H1 (cell line): ENCODE results near the gene HORMAD2. TPM values are rescaled to one million over a fixed set of nuclear protein-coding genes. Genes with fewer than 3 reads are reported as not detected.

Experiments used
- CTCF ChIA-PET: fragments of 300-600 bp; sonication (Branson Sonifier 250); formaldehyde crosslinking; loops from one replicate; lab custom pipeline; 2021; ENCODE audit not compliant: partially characterized antibody; lab: Charles Lee
- POLR2A ChIA-PET: fragments of 300-600 bp; sonication (Branson Sonifier 250); formaldehyde crosslinking; loops from one replicate; lab custom pipeline; 2021; ENCODE audit warnings: inconsistent platforms; ENCODE audit not compliant: partially characterized antibody; lab: Charles Lee
- DNase-seq, 2 experiments: peaks; one replicate each; pipeline versions ENCODE4 v3.0.0 to v3.0.0-alpha.2; 2010 to 2022; ENCODE audit warnings: low spot score in 2 of 2, low read depth in 1 of 2, mixed read lengths in 1 of 2
- FAIRE-seq: peaks from 2 replicates; lab custom pipeline; 2011; peaks lifted over from hg19 to GRCh38; lab: Jason Lieb, UNC
- H2AFZ ChIP-seq: 2 replicates; pipeline ENCODE4 v1.8.1; 2012; ENCODE audit warnings: low read length, inconsistent platforms
- H2AK5ac ChIP-seq: 2 replicates; pipeline ENCODE4 v1.6.1; 2013; ENCODE audit warnings: low read depth, low read length
- H2BK120ac ChIP-seq: replicated peaks from 2 replicates; pipeline ENCODE3; 2013; ENCODE audit warnings: low read depth, low read length, inconsistent platforms
- H2BK12ac ChIP-seq: 2 replicates; pipeline ENCODE4 v1.6.1; 2013; ENCODE audit warnings: low read depth, low read length
- H2BK15ac ChIP-seq: 2 replicates; pipeline ENCODE4 v1.6.1; 2013; ENCODE audit warnings: low read length
- H2BK20ac ChIP-seq: 2 replicates; pipeline ENCODE4 v1.6.1; 2013; ENCODE audit warnings: low read length
- H2BK5ac ChIP-seq: 2 replicates; pipeline ENCODE4 v1.6.1; 2013; ENCODE audit warnings: low read depth, low read length
- H3K14ac ChIP-seq: 2 replicates; pipeline ENCODE4 v1.6.1; 2013; ENCODE audit warnings: inconsistent platforms; ENCODE audit not compliant: insufficient read length
- H3K18ac ChIP-seq: 2 replicates; pipeline ENCODE4 v1.6.1; 2013; ENCODE audit warnings: low read length; ENCODE audit errors: extremely low read depth
- H3K23ac ChIP-seq: 2 replicates; pipeline ENCODE4 v1.6.1; 2013; ENCODE audit warnings: inconsistent platforms; ENCODE audit not compliant: insufficient read length
- H3K23me2 ChIP-seq: 2 replicates; pipeline ENCODE4 v1.6.1; 2013; ENCODE audit warnings: low read depth, low read length
- H3K27ac ChIP-seq: 2 replicates; pipeline ENCODE4 v1.6.1; 2011; ENCODE audit warnings: low read depth, low read length, inconsistent platforms
- H3K27me3 ChIP-seq, 4 experiments: replicated peaks in 1 of 4; 1 replicate in 1 of 4; 2 replicates in 3 of 4; pipeline versions ENCODE4 v1.6.1 to v1.8.1; 2011 to 2013; ENCODE audit warnings: low read length in 3 of 4, mild to moderate bottlenecking in 3 of 4, inconsistent platforms in 2 of 4, mixed read lengths in 2 of 4, moderate library complexity in 1 of 4; ENCODE audit not compliant: control insufficient read depth in 3 of 4, insufficient read depth in 3 of 4; ENCODE audit errors: extremely low read depth in 1 of 4
- H3K36me3 ChIP-seq, 4 experiments: 2 replicates each; pipeline versions ENCODE4 v1.6.1 to v1.8.1; 2011 to 2013; ENCODE audit warnings: mild to moderate bottlenecking in 4 of 4, low read length in 3 of 4, moderate library complexity in 2 of 4, control low read depth in 1 of 4, inconsistent platforms in 1 of 4; ENCODE audit not compliant: insufficient read depth in 4 of 4, control insufficient read depth in 2 of 4
- H3K4ac ChIP-seq: replicated peaks from 2 replicates; pipeline ENCODE3; 2013; ENCODE audit warnings: low read length, low read depth, mixed read lengths, inconsistent platforms; ENCODE audit not compliant: insufficient read length
- H3K4me1 ChIP-seq, 4 experiments: replicated peaks in 1 of 4; 1 replicate in 1 of 4; 2 replicates in 3 of 4; pipeline versions ENCODE4 v1.6.1 to v1.8.1; 2011 to 2013; ENCODE audit warnings: low read length in 3 of 4, inconsistent platforms in 2 of 4, mixed read lengths in 1 of 4; ENCODE audit not compliant: insufficient read depth in 4 of 4, control insufficient read depth in 3 of 4
- H3K4me2 ChIP-seq, 2 experiments: 2 replicates each; pipeline versions ENCODE4 v1.6.1 to v1.8.1; 2011 to 2013; ENCODE audit warnings: low read depth in 2 of 2, low read length in 2 of 2, control low read depth in 1 of 2, inconsistent platforms in 1 of 2, mild to moderate bottlenecking in 1 of 2; ENCODE audit not compliant: insufficient read depth in 1 of 2
- H3K4me3 ChIP-seq, 4 experiments: fragments of 200-600, 300-600 bp in 1 of 4; sonication (generic), shearing (Covaris generic), sonication (Bioruptor Twin) in 1 of 4; 2 replicates each; pipeline versions ENCODE4 v1.5.1 to v1.8.1; 2011 to 2016; ENCODE audit warnings: low read length in 4 of 4, low read depth in 3 of 4, control low read depth in 2 of 4, inconsistent platforms in 2 of 4, mild to moderate bottlenecking in 2 of 4, mixed read lengths in 1 of 4, moderate library complexity in 1 of 4; ENCODE audit not compliant: insufficient read depth in 2 of 4; ENCODE audit errors: extremely low read depth in 1 of 4
- H3K56ac ChIP-seq: replicated peaks from 2 replicates; pipeline ENCODE3; 2013; ENCODE audit warnings: low read depth, mild to moderate bottlenecking, mixed read lengths, low read length, inconsistent platforms; ENCODE audit not compliant: insufficient read length
- H3K79me1 ChIP-seq: 2 replicates; pipeline ENCODE4 v1.6.1; 2013; ENCODE audit warnings: low read depth, low read length, control low read depth
- H3K79me2 ChIP-seq, 2 experiments: 2 replicates each; pipeline versions ENCODE4 v1.6.1 to v1.8.1; 2012 to 2013; ENCODE audit warnings: low read length in 2 of 2, mild to moderate bottlenecking in 2 of 2, inconsistent platforms in 1 of 2; ENCODE audit not compliant: insufficient read depth in 2 of 2, control insufficient read depth in 1 of 2
- H3K9ac ChIP-seq, 4 experiments: replicated peaks in 1 of 4; 1 replicate in 1 of 4; 2 replicates in 3 of 4; pipeline versions ENCODE4 v1.6.1 to v1.8.1; 2011 to 2013; ENCODE audit warnings: low read depth in 3 of 4, low read length in 3 of 4, control low read depth in 2 of 4, mild to moderate bottlenecking in 2 of 4, moderate library complexity in 2 of 4, inconsistent platforms in 1 of 4; ENCODE audit errors: extremely low read depth in 1 of 4
- H3K9me3 ChIP-seq, 2 experiments: 2 replicates each; pipeline versions ENCODE4 v1.6.1 to v1.8.1; 2012 to 2013; ENCODE audit warnings: mild to moderate bottlenecking in 2 of 2, moderate library complexity in 2 of 2, control low read depth in 1 of 2, inconsistent platforms in 1 of 2, low read depth in 1 of 2, low read length in 1 of 2, mixed read lengths in 1 of 2; ENCODE audit not compliant: insufficient read depth in 2 of 2
- H4K20me1 ChIP-seq, 2 experiments: replicated peaks in 1 of 2; 2 replicates each; pipeline versions ENCODE3 to v1.8.1; 2011 to 2013; ENCODE audit warnings: inconsistent platforms in 2 of 2, low read length in 2 of 2, mild to moderate bottlenecking in 1 of 2; ENCODE audit not compliant: insufficient read depth in 2 of 2, control insufficient read depth in 1 of 2
- H4K5ac ChIP-seq: 2 replicates; pipeline ENCODE4 v1.6.1; 2013; ENCODE audit warnings: low read length, low read depth, mixed read lengths, inconsistent platforms; ENCODE audit not compliant: insufficient read length
- H4K8ac ChIP-seq: 2 replicates; pipeline ENCODE4 v1.8.0; 2013; ENCODE audit warnings: mild to moderate bottlenecking, moderate library complexity, low read length, inconsistent platforms; ENCODE audit not compliant: insufficient read depth; ENCODE audit errors: extremely low read depth
- H4K91ac ChIP-seq: replicated peaks from 2 replicates; pipeline ENCODE3; 2013; ENCODE audit warnings: low read length, mixed read lengths, inconsistent platforms; ENCODE audit not compliant: insufficient read length
- KDM1A ChIP-seq: fragments of 200-600, 300-600 bp; sonication (generic); IDR thresholded peaks from 2 replicates; pipeline ENCODE4 v1.7.1; 2016; ENCODE audit warnings: mild to moderate bottlenecking, low read length, borderline replicate concordance
- RFX5 ChIP-seq: IDR thresholded peaks from 2 replicates; pipeline ENCODE4 v1.6.1; 2011; ENCODE audit warnings: low read depth, low read length, improper control_type of control experiment, borderline replicate concordance
- WGBS, 2 experiments: shearing (Covaris generic) in 1 of 2; methylation state at CpG; one replicate each; pipeline versions ENCODE4 v1.1.6 to v1.1.7; 2013 to 2015; ENCODE audit warnings: low lambda C conversion rate in 2 of 2, mixed read lengths in 2 of 2, inconsistent platforms in 1 of 2, low coverage in 1 of 2, missing lambda C conversion rate in 1 of 2; ENCODE audit not compliant: insufficient replicate concordance in 2 of 2, insufficient coverage in 1 of 2, insufficient read length in 1 of 2; ENCODE audit errors: extremely low coverage in 1 of 2, missing lambda C conversion rate in 1 of 2; 5-methylcytosine and 5-hydroxymethylcytosine counted together
- polyA plus RNA-seq, 7 experiments: library from polyadenylated mRNA; depleted of rRNA in 3 of 7; stranded (reverse) in 5 of 7; unstranded in 2 of 7; fragments of >200 nt in 5 of 7; fragments of 200-250 nt in 2 of 7; gene quantifications; 1 replicate in 5 of 7; 2 replicates in 1 of 7; 4 replicates in 1 of 7; pipeline versions ENCODE4 v1.2.1 to v1.2.3, GENCODE V29; 2011 to 2013; ENCODE audit warnings: missing spikeins in 2 of 7, mixed read lengths in 2 of 7
- total RNA-seq: library from RNA; stranded (reverse); fragmentation: NEBNext Ultra II Directional; extraction: Animal tissue kit (Norgen Biotek cat#: 25700); gene quantifications from 2 replicates; pipeline ENCODE4 v1.2.1, GENCODE V29; 2021
- TF ChIP-seq, protein P1 (sequence below): IDR thresholded peaks from 2 replicates; pipeline ENCODE4 v1.6.1; 2012; ENCODE audit warnings: inconsistent platforms

Gene HORMAD2
- total and polyA plus RNA-seq, 2 of the 8 experiments (the other 6 are each of a cell fraction or from before 2014, with no cell fraction given), result 0.03 TPM; not detected in 1

DNA sequence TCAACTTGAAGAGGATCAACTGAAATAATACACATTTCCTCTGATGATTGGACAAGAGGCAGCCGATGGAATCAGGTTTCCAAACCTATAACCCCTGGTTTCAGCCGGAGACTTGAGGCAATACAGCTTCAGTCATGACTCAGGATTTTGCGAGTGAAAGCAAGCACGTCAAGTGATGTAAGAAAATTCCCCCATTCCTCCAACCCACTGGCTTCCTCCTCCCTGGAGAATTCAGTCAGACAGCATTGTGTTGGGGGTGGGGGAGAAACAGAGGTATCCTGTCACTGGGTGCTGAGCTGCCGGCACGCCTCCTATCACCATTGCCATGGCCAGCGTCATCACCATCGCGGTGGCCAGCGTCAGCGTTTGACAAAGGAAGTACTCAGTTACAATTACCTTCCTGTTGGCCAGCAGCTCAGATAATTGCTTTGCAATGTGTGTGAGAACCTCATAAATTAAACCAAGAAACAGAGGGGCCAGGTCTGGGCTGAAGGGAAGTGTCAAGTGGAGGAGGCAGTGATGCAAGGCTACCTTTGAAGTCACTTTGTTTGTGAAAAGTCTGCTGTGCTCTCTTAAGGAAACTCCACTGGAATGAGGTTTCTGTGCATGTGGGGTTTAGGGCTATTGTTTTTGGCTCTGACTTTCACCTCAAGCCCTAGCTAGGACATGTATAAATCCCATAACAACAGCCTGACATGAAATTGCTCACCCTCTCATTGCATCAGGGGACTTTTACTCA is 116.0 kb downstream of the HORMAD2 start:
- no peak overlapping the region for H3K23ac ChIP-seq
- no peak overlapping the region for H2BK120ac ChIP-seq
- DNase-seq, result peak; percentile 58 to 70
- ChIA-PET POLR2A (interaction anchor here (0.8 to 2.2 kb wide), 11 partner anchors 9 to 120 kb away, joined by 3 to 12 read pairs (median 4); no protein-coding TSS in a partner anchor), CTCF (interaction anchor here (1.0 to 1.3 kb wide), 2 partner anchors 10 to 65 kb away, joined by 4 read pairs; no protein-coding TSS in a partner anchor)
- no peak overlapping the region for H3K56ac ChIP-seq
- H3K36me3 ChIP-seq, result no peaks in the 10 kb centered on the region
- H3K9ac ChIP-seq, result peak overlapping the region in 1 of 4 experiments; percentile 0; a peak in 3 of 7 replicates
- WGBS, 2 experiments, result 27% methylated on average over 11 of the region's 11 CpGs; no CpG with 5 or more reads in 1 of the 2 experiments
- no peaks in the 10 kb centered on the region for H4K20me1 ChIP-seq
- peak overlapping the region; percentile 96 for H2BK12ac ChIP-seq
- no peaks in the 10 kb centered on the region for H3K9me3 ChIP-seq
- H3K4me2 ChIP-seq, result peak overlapping the region; percentile 40
- no peaks in the 10 kb centered on the region; a peak in 1 of 7 replicates for H3K27me3 ChIP-seq
- no peak overlapping the region; the same call in 1 of the 2 replicates for H2BK15ac ChIP-seq
- peak overlapping the region; percentile 45; the same call in 1 of the 2 replicates for H3K27ac ChIP-seq
- H4K91ac ChIP-seq, result peak overlapping the region; percentile 13
- no peak overlapping the region for H4K8ac ChIP-seq
- peak overlapping the region in 1 of 4 experiments; percentile 12; a peak in 1 of 8 replicates for H3K4me3 ChIP-seq
- peak overlapping the region; percentile 49; the same call in 1 of the 2 replicates for H3K18ac ChIP-seq
- no peaks in the 10 kb centered on the region for H3K79me1 ChIP-seq
- peaks cover 6 to 18% (median 11%) of the 10 kb centered on the region in 4 experiments; a peak in 6 of 7 replicates for H3K4me1 ChIP-seq
- H3K23me2 ChIP-seq, result no peaks in the 10 kb centered on the region
- peak; percentile 52 for FAIRE-seq
- peak overlapping the region; percentile 71 for H2BK5ac ChIP-seq
- peak overlapping the region; percentile 37 for H2BK20ac ChIP-seq
- H3K79me2 ChIP-seq, result no peaks in the 10 kb centered on the region
- H4K5ac ChIP-seq, result no peak overlapping the region
- no peak overlapping the region for H3K4ac ChIP-seq
- H3K14ac ChIP-seq, result no peak overlapping the region
- H2AK5ac ChIP-seq, result peak overlapping the region; percentile 30; the same call in 1 of the 2 replicates
- peak overlapping the region; percentile 53 for H2AFZ ChIP-seq
- TF ChIP-seq RFX5 (no peak), KDM1A (no peak)
- TF ChIP-seq, protein P1, sequence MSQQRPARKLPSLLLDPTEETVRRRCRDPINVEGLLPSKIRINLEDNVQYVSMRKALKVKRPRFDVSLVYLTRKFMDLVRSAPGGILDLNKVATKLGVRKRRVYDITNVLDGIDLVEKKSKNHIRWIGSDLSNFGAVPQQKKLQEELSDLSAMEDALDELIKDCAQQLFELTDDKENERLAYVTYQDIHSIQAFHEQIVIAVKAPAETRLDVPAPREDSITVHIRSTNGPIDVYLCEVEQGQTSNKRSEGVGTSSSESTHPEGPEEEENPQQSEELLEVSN, result no peak
